ENCODE data around the gene USP49.

Gene USP49

GRCh38 chr6:41798901-41799558, 96.1 kb downstream of the USP49 start:
- FAIRE-seq (no peak), DNase-seq (ENCODE audit: insufficient read length) (no peak)
- TF ChIP-seq POLR2AphosphoS5 (IDR thresholded peaks at IDR 0.05; ENCODE audit: low read depth, low read length) = no peak

- TF ChIP-seq TAF1 (IDR thresholded peaks at IDR 0.05; ENCODE audit: borderline replicate concordance, low read depth, low read length) = no peak
- DNase-seq (ENCODE audit: insufficient read length) = no peak
- FAIRE-seq = no peak
Measured at GRCh38 chr6:41796474-41796873, 98.7 kb downstream of the USP49 start.

GRCh38 chr6:41791984-41792383, 103.2 kb downstream of the USP49 start:
- no peak for FAIRE-seq
- DNase-seq (ENCODE audit: insufficient read length) = no peak
- TF ChIP-seq POLR2AphosphoS5 (IDR thresholded peaks at IDR 0.05; ENCODE audit: low read depth, low read length) (no peak), TAF1 (IDR thresholded peaks at IDR 0.05; ENCODE audit: borderline replicate concordance, low read depth, low read length) (no peak), POLR2A (IDR thresholded peaks at IDR 0.05; ENCODE audit: low read depth, low read length) (no peak)

- no peak for DNase-seq (ENCODE audit: insufficient read length)
- no peak for TF ChIP-seq TAF1 (IDR thresholded peaks at IDR 0.05; ENCODE audit: borderline replicate concordance, low read depth, low read length)
- TF ChIP-seq POLR2AphosphoS5 (IDR thresholded peaks at IDR 0.05; ENCODE audit: low read depth, low read length) = no peak
- TF ChIP-seq POLR2A (IDR thresholded peaks at IDR 0.05; ENCODE audit: low read depth, low read length) = no peak
- no peak for FAIRE-seq
Measured at GRCh38 chr6:41791305-41791704, 103.9 kb downstream of the USP49 start.

GRCh38 chr6:41790045-41790444, 105.1 kb downstream of the USP49 start:
- no peak for FAIRE-seq
- DNase-seq (ENCODE audit: insufficient read length) = no peak

GRCh38 chr6:41789390-41789724, 105.8 kb downstream of the USP49 start:
- DNase-seq (ENCODE audit: insufficient read length) = no peak
- no peak for FAIRE-seq
- TF ChIP-seq POLR2A (IDR thresholded peaks at IDR 0.05; ENCODE audit: low read depth, low read length) (no peak; the same call in 1 of the 2 replicates), TAF1 (IDR thresholded peaks at IDR 0.05; ENCODE audit: borderline replicate concordance, low read depth, low read length) (no peak), POLR2AphosphoS5 (IDR thresholded peaks at IDR 0.05; ENCODE audit: low read depth, low read length) (no peak)

More at GRCh38 chr6:41790045-41790444, 105.1 kb downstream of the USP49 start:
- TF ChIP-seq TAF1 (IDR thresholded peaks at IDR 0.05; ENCODE audit: borderline replicate concordance, low read depth, low read length) = no peak

GRCh38 chr6:41787219-41787917, 107.8 kb downstream of the USP49 start, which contains the start of gene TOMM6:
Gene TOMM6 (plus strand): TSS chr6:41787694. CDS start chr6:41787698, 4 bp downstream.
- DNase-seq (ENCODE audit: insufficient read length) (peak; percentile 83), FAIRE-seq (peak; percentile 93)
- peak; percentile 93 for TF ChIP-seq POLR2A (IDR thresholded peaks at IDR 0.05; ENCODE audit: low read depth, low read length)
- peak; percentile 92 for TF ChIP-seq POLR2AphosphoS5 (IDR thresholded peaks at IDR 0.05; ENCODE audit: low read depth, low read length)
- peak; percentile 93 for TF ChIP-seq TAF1 (IDR thresholded peaks at IDR 0.05; ENCODE audit: borderline replicate concordance, low read depth, low read length)

- TF ChIP-seq POLR2A (IDR thresholded peaks at IDR 0.05; ENCODE audit: low read depth, low read length) = no peak
- no peak for TF ChIP-seq POLR2AphosphoS5 (IDR thresholded peaks at IDR 0.05; ENCODE audit: low read depth, low read length)
- TF ChIP-seq TAF1 (IDR thresholded peaks at IDR 0.05; ENCODE audit: borderline replicate concordance, low read depth, low read length) = no peak
- peak; percentile 83 for FAIRE-seq
- DNase-seq (ENCODE audit: insufficient read length) = peak; percentile 91
Measured at GRCh38 chr6:41786451-41787218, 108.5 kb downstream of the USP49 start.

- TF ChIP-seq POLR2A (IDR thresholded peaks at IDR 0.05; ENCODE audit: low read depth, low read length) (no peak), POLR2AphosphoS5 (IDR thresholded peaks at IDR 0.05; ENCODE audit: low read depth, low read length) (no peak), TAF1 (IDR thresholded peaks at IDR 0.05; ENCODE audit: borderline replicate concordance, low read depth, low read length) (no peak)
- DNase-seq (ENCODE audit: insufficient read length) = no peak
Measured at GRCh38 chr6:41785689-41786450, 109.3 kb downstream of the USP49 start.

GRCh38 chr6:41785254-41785653, 109.9 kb downstream of the USP49 start:
- DNase-seq (ENCODE audit: insufficient read length) (no peak), FAIRE-seq (no peak)
- TF ChIP-seq TAF1 (IDR thresholded peaks at IDR 0.05; ENCODE audit: borderline replicate concordance, low read depth, low read length) (no peak), POLR2A (IDR thresholded peaks at IDR 0.05; ENCODE audit: low read depth, low read length) (no peak), POLR2AphosphoS5 (IDR thresholded peaks at IDR 0.05; ENCODE audit: low read depth, low read length) (no peak)

More at GRCh38 chr6:41785689-41786450, 109.3 kb downstream of the USP49 start:
- FAIRE-seq = no peak

- DNase-seq (ENCODE audit: insufficient read length) (no peak), FAIRE-seq (no peak)
Measured at GRCh38 chr6:41784581-41785171, 110.5 kb downstream of the USP49 start.

More at GRCh38 chr6:41784581-41785171, 110.5 kb downstream of the USP49 start:
- TF ChIP-seq POLR2AphosphoS5 (IDR thresholded peaks at IDR 0.05; ENCODE audit: low read depth, low read length) (no peak), POLR2A (IDR thresholded peaks at IDR 0.05; ENCODE audit: low read depth, low read length) (no peak), TAF1 (IDR thresholded peaks at IDR 0.05; ENCODE audit: borderline replicate concordance, low read depth, low read length) (no peak)

All from GM12892 (cell line).